Mucosa of gallbladder (tissue), 1 donor: ENCODE results near the gene CGB2. TPM values are rescaled to one million over a fixed set of nuclear protein-coding genes. Genes with fewer than 3 reads are reported as not detected.
A peak's percentile ranks its signal among the peaks of the same experiment; 100 is the strongest.
"Not testable (repeated sequence)": the region's sequence is repeated elsewhere in the genome, so short reads cannot be mapped to it uniquely, and the experiment has no call there.

ENCODE experiments used
- DNase-seq: peaks from one replicate; pipeline ENCODE4 v3.0.0-alpha.2; 2020; ENCODE audit warnings: low spot score
- total RNA-seq: library from RNA; stranded (reverse); gene quantifications from one replicate; pipeline ENCODE4 v1.2.1, GENCODE V29; 2021
- donor health status: DM: no; HTN: no; CAD: no.

CGB2 gene
- total RNA-seq, result not detected

- DNase-seq, result not testable (repeated sequence)
Measured at GRCh38 chr19:49031642-49032301, at the start of gene CGB2. CGB2 (plus strand) TSS chr19:49031890; CDS start chr19:49032096, 206 bp downstream.

DNA sequence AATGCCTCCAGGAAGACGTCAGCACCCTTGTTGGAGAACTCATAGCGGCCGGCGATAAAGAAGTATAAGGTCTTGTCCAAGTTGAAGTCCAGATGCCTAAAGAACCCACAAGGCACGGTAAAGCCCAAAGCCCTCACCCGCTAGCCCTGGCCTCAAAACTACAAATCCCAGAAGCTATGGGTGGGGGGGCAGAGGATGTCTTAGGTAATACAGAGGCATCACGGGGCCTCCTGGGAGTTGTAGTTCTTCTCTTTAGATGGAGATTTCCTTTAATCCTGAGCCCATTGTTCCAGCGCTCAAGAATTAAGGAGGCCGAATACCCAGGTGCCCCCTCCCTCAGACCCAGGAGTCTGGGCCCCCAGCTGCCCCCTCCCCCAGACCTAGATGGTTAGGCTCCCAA, 49.4 kb upstream of the CGB2 start:
- DNase-seq, result no peak

- no peak for DNase-seq
Measured at GRCh38 chr19:48985711-48986110, 46.0 kb upstream of the CGB2 start.

- DNase-seq, result no peak
Measured at GRCh38 chr19:48986211-48986610, 45.5 kb upstream of the CGB2 start.

GRCh38 chr19:48987323-48987722, 44.4 kb upstream of the CGB2 start:
- no peak for DNase-seq

- DNase-seq, result no peak
Measured at GRCh38 chr19:48988286-48988685, 43.4 kb upstream of the CGB2 start.

GRCh38 chr19:48988860-48989259, 42.8 kb upstream of the CGB2 start:
- DNase-seq, result no peak

- no peak for DNase-seq
Measured at GRCh38 chr19:48989701-48990291, 41.9 kb upstream of the CGB2 start.

DNA sequence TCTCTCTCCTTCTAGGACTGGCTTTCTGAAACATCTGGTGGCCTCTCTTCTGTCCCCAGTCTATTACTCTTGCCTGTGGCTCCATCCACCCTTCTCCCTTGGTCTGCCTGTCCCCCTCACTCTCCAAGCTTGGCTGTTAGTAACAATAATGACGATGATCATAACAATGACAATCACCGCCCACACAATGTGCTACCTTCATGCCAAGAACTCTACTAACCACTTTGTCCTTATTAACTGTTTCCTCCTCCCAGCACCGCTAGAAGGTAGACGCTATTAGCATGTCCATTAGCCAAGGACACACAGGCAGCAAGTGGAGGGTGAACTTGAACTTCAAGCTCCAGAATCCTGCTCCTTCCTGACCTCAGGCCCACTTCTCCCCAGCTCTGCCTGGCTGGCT, 41.3 kb upstream of the CGB2 start:
- no peak for DNase-seq

DNA sequence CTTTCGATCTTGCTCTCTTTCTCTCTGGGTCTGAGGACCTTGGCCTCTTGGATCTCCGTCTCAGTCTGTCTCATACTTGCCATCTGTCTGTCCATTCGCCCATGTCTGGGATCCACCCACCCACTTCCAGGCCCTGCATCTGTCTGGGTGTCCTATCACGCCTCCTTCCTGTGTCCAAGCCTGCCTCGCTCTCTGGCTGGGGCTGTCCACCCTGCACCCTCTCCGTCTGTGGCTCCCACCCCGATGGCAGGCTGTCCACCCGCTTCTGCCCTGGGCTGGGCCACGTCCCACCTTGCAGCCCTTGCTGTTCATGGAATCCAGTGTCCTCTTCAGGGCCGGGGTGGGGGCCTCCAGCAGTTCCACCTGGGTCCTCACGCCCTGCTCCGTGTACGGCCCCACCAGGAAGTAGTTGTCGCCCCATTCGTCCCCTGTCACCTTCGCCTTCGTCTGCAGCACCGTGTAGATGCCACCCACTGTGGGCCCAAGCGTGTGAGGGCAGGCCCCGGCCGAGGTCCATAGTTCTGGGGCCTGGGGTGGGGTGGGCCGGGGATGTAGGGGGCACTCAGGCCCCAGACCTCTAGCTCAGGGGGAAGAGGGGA, 40.6 kb upstream of the CGB2 start:
- no peak for DNase-seq

GRCh38 chr19:48991873-48992580, 39.7 kb upstream of the CGB2 start:
- DNase-seq, result peak; percentile 63

DNA sequence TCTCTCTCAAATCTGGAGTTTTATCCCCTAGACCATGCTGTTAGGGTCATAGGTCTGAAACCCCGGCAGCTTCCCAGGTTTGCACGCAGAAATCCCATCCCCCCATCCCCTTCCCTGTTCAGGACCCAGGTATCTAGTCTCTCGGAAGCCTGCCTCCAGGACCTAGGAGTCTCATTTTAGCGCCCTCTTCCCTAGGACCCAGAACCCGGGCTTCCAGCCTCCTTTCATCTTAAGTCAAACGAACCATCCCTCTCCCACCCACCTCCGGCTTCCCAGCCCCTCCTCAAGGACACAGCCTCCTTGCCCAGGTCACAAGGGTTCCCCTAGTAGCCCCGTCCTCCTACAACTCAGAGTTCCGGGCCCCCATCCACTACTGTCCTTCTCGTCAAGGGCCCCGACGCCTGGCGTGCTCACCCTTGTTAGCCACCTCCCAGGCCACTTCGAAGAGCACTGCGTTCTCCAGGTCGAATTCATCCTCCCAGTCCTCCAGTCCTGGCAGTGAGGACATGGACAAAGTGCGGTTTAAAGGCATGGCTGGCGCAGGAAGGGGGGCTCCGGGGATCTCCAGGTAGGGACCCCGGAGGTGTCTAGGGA, 39.0 kb upstream of the CGB2 start:
- no peak for DNase-seq

DNA sequence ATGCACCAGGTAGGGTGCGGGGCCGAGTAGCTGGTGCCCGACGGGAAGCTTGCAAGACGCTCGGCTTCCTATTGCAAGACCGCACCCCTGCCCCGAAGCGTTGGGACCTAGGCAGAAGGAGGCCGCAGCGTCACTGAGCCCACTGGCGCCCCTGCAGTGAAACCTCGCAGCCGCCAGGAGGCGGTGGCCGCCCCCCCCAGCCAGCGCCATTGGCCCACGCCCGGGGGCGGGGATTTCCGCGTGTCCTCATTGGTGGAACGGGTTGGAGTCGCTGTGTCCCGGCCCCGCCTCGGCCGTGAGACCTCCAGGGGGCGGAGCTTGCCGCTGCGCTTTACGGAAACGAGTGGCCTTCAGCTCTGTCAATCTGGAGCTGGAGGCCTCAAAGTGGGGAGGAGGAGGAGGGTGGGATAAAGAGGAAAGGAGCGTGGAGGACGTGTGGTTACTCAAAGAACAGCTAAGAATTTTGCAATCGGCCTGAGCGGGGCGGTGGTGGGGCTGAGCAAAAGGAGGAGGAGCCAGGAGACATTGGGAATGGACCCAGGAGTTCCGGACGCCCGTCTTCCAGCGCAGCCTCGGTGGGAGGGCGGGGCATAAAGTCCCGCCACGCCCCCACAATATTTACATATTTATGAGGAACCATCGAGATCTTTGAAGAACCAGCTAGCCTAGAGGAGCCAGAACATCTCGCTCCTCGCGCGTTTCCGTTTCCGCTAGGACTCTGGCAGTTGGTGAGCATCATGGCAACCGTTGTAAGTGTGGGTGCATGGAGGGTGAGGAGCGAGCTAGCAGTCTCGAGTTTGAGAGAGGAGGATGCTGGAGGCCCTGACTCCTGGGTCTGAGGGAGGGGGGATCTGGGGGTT, 38.3 kb upstream of the CGB2 start, which contains the start of the genes GYS1 and RUVBL2:
TSS of gene GYS1 (minus strand) at position 135 of the 860 bp plus-strand sequence. CDS start 197 bp downstream, outside the sequence.
TSS of gene RUVBL2 (plus strand) at position 713 of the 860 bp plus-strand sequence. CDS start at position 738, 25 bp downstream.
- DNase-seq, result peak; percentile 100

GRCh38 chr19:48994035-48994386, 37.7 kb upstream of the CGB2 start:
- no peak for DNase-seq

- no peak for DNase-seq
Measured at GRCh38 chr19:48997972-48998371, 33.7 kb upstream of the CGB2 start.

DNA sequence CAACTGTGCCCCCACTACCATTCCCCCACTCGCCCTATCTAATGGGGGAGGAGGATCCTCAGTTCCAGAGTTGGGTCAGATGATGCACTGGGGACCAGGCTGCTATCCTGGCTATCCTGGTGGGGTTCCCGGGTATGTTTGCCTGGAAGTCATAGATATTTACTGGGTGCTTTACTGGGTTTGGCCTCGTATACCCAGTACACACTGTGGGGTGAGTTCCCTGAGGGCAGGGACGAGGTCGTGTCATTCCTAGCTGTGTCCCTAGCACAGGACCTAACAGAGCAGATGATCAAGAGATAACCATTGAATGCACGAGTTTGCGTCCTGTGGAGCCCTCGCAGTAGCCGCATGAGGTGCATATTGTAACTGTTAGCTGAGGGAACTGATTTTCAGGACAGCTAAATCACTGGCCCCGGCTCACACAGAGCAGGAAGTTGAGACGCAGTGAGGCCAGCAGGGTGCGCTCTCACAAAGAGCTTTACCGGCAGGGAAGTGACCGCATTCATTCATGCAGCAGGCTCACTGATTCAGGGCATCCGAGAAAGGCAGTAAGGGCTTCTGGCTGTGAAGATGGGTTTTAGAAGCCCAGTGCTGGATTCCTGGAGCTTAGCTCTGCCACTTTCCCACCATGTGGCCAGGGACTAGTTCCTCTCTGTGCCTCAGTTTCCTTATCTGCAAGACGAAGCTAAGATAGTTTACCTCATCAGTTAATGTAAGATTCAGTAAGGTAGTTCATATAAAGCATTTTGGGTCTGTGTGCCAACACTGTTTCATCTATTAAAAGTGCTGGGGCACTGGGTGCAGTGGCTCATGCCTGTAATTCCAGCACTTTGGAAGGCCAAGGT, 32.0 kb upstream of the CGB2 start:
- no peak for DNase-seq

- no peak for DNase-seq
Measured at GRCh38 chr19:49004133-49004532, 27.6 kb upstream of the CGB2 start.

- DNase-seq, result no peak
Measured at GRCh38 chr19:49004964-49005614, 26.6 kb upstream of the CGB2 start.

DNA sequence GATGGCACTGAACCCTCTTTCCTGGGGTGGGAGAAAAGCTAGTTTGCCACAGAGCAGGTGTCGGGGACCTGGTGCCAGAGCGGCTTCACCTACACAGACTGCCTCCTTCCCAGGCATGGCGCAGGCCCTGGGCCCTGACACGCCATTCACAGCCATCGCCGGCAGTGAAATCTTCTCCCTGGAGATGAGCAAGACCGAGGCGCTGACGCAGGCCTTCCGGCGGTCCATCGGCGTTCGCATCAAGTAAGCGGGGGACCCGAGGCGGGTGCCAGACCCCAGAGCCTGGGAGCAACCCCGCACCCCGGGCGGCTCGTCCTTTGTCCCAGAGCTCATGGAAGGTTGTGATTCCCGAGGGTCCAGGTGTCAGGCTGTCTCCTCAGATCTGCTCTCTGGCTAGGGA, 24.8 kb upstream of the CGB2 start:
- DNase-seq, result no peak

DNA sequence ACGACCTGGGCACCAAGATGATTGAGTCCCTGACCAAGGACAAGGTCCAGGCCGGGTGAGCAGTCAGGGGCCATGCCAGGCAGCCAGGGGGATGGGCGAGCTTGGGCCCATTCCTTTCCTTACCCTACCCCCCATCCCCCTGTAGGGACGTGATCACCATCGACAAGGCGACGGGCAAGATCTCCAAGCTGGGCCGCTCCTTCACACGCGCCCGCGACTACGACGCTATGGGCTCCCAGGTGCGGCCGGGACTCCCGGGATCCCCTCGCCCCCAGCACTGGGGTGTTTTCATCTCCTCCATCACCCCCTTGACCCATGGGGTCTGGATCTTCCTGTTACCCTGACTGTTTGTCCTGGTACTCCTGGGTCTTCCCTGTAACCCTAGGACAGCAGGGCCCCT, 21.9 kb upstream of the CGB2 start:
- DNase-seq, result no peak
